GM12878 (cell line): ENCODE measurements around the gene SIK3. TPM values are rescaled to one million over a fixed set of nuclear protein-coding genes. Genes with fewer than 3 reads are reported as not detected.

Source experiments
- ATAC-seq: fragments of 200-7000 bp; cut with Tn5 transposase; 3 replicates; pipeline ENCODE4 v1.9.1; 2020; ENCODE audit warnings: mild to moderate bottlenecking, moderate library complexity
- BruUV-seq: library from RNA; stranded (reverse); fragments of 400-500 nt; replicated peaks from 2 replicates; lab custom pipeline; 2021; lab: Mats Ljungman, UMichigan
- CTCF ChIA-PET: fragments of 300-600 bp; sonication (Branson Sonifier 250); formaldehyde crosslinking; extraction: SDS; loops from one replicate; lab custom pipeline; 2021; ENCODE audit warnings: inconsistent platforms; lab: Yijun Ruan, JAX
- POLR2A ChIA-PET: fragments of 350-600 bp; formaldehyde crosslinking; extraction: SDS; loops from one replicate; lab custom pipeline; 2021; ENCODE audit warnings: inconsistent platforms; lab: Charles Lee
- RAD21 ChIA-PET: fragments of 300-600 bp; sonication (Branson Sonifier 250); formaldehyde crosslinking; loops from one replicate; lab custom pipeline; 2023; ENCODE audit warnings: antibody characterized with exemption; ENCODE audit not compliant: unreplicated experiment; lab: Charles Lee
- SMC1A ChIA-PET: fragments of 300-600 bp; sonication (Branson Sonifier 250); formaldehyde crosslinking; loops from one replicate; lab custom pipeline; 2023; ENCODE audit not compliant: unreplicated experiment, uncharacterized antibody; lab: Charles Lee
- DNase-seq: peaks from one replicate; pipeline ENCODE4 v3.0.0-alpha.2; 2011; ENCODE audit warnings: low read depth, low spot score
- FAIRE-seq: peaks from 3 replicates; lab custom pipeline; 2011; peaks lifted over from hg19 to GRCh38; lab: Jason Lieb, UNC
- H2AFZ ChIP-seq: 2 replicates; pipeline ENCODE4 v1.6.0; 2011; ENCODE audit warnings: low read depth, low read length, control low read depth; ENCODE audit not compliant: control insufficient read depth
- H3K27ac ChIP-seq: 2 replicates; pipeline ENCODE4 v1.5.1; 2011; ENCODE audit warnings: control low read depth; ENCODE audit not compliant: control insufficient read depth, insufficient read depth
- H3K27me3 ChIP-seq, 2 experiments: replicated peaks in 1 of 2; 2 replicates each; pipeline versions ENCODE4 v1.6.0 to v1.6.1; 2011; ENCODE audit warnings: low read length in 1 of 2; ENCODE audit not compliant: control insufficient read depth in 2 of 2, insufficient read depth in 2 of 2
- H3K36me3 ChIP-seq, 2 experiments: 2 replicates each; pipeline ENCODE4 v1.5.1; 2011; ENCODE audit warnings: low read length in 1 of 2; ENCODE audit not compliant: control insufficient read depth in 2 of 2, insufficient read depth in 2 of 2
- H3K4me1 ChIP-seq: 2 replicates; pipeline ENCODE4 v1.6.1; 2011; ENCODE audit warnings: mild to moderate bottlenecking, low read length, moderate library complexity, mixed read lengths; ENCODE audit not compliant: control insufficient read depth, insufficient read depth
- H3K4me2 ChIP-seq: 2 replicates; pipeline ENCODE4 v1.6.0; 2011; ENCODE audit warnings: control low read depth; ENCODE audit not compliant: control insufficient read depth, insufficient read depth
- H3K4me3 ChIP-seq: fragments of 200-600 bp; sonication (generic); 2 replicates; pipeline ENCODE4 v1.5.1; 2016
- H3K79me2 ChIP-seq: 2 replicates; pipeline ENCODE4 v1.6.0; 2011; ENCODE audit warnings: low read length; ENCODE audit not compliant: control insufficient read depth, insufficient read depth
- H3K9ac ChIP-seq: 2 replicates; pipeline ENCODE4 v1.8.0; 2011; ENCODE audit warnings: low read length, control low read depth, mixed read lengths; ENCODE audit not compliant: control insufficient read depth, insufficient read depth
- H3K9me3 ChIP-seq: replicated peaks from 3 replicates; pipeline ENCODE4 v1.5.1; 2011; ENCODE audit warnings: mild to moderate bottlenecking, low read length; ENCODE audit not compliant: control insufficient read depth, insufficient read depth
- H4K20me1 ChIP-seq: 2 replicates; pipeline ENCODE4 v1.6.0; 2011; ENCODE audit not compliant: control insufficient read depth, insufficient read depth
- HCFC1 ChIP-seq: fragments of 150-350 bp; IDR thresholded peaks from 2 replicates; pipeline ENCODE4 v1.6.1; 2014; ENCODE audit warnings: low read length
- IKZF1 ChIP-seq: fragments of 450-650 bp; conservative IDR thresholded peaks from 2 replicates; pipeline ENCODE4 v1.6.1; 2017; ENCODE audit warnings: antibody characterized with exemption, mild to moderate bottlenecking
- MEF2A ChIP-seq: IDR thresholded peaks from 2 replicates; pipeline ENCODE4 v1.6.1; 2011; ENCODE audit warnings: low read depth, mild to moderate bottlenecking, low read length, moderate library complexity; ENCODE audit not compliant: insufficient read depth
- NFYB ChIP-seq: IDR thresholded peaks from 2 replicates; pipeline ENCODE4 v1.6.1; 2011; ENCODE audit warnings: low read depth, mild to moderate bottlenecking, low read length, improper control_type of control experiment, moderate library complexity; ENCODE audit not compliant: insufficient read depth
- RELA ChIP-seq: fragments of 450-650 bp; IDR thresholded peaks from 2 replicates; pipeline ENCODE4 v1.8.0; 2014; ENCODE audit warnings: borderline replicate concordance; ENCODE audit not compliant: partially characterized antibody
- SMAD1 ChIP-seq: fragments of 450-650 bp; IDR thresholded peaks from 2 replicates; pipeline ENCODE4 v1.6.1; 2018; ENCODE audit warnings: mild to moderate bottlenecking, low read depth; ENCODE audit not compliant: partially characterized antibody
- STAT3 ChIP-seq: IDR thresholded peaks from 2 replicates; pipeline ENCODE4 v1.6.1; 2011; ENCODE audit warnings: low read depth, low read length, improper control_type of control experiment
- ZNF217 ChIP-seq: fragments of 450-650 bp; IDR thresholded peaks from 2 replicates; pipeline ENCODE4 v1.6.1; 2017; ENCODE audit warnings: antibody characterized with exemption, mild to moderate bottlenecking
- WGBS: methylation state at CpG from one replicate; pipeline ENCODE4 v1.1.6; 2016; ENCODE audit warnings: low lambda C conversion rate; ENCODE audit not compliant: insufficient replicate concordance, insufficient coverage; ENCODE audit errors: missing lambda C conversion rate; 5-methylcytosine and 5-hydroxymethylcytosine counted together
- in situ Hi-C: fragments of 300-500 bp; cut with MboI; formaldehyde crosslinking; loops from 9 replicates; pipeline ENCODE4 v1.14.3; 2018; ENCODE audit warnings: mixed read lengths
- intact Hi-C: fragments of 100-400 bp; cut with micrococcal nuclease; formaldehyde crosslinking; loops from one replicate; pipeline ENCODE4 v1.14.2; 2022; ENCODE audit not compliant: unreplicated experiment
- polyA plus RNA-seq, 11 experiments: library from polyadenylated mRNA; depleted of rRNA in 4 of 11; unstranded in 6 of 11; stranded (reverse) in 5 of 11; fragments of >200 nt; fragmentation: Nextera tagmentation in 4 of 11; fragmentation: Illumina TruSeq in 1 of 11; extraction: Ambion mirVana in 4 of 11; extraction: Trizol in 1 of 11; gene quantifications; 1 replicate in 1 of 11; 2 replicates in 10 of 11; pipeline versions ENCODE4 v1.2.1 to v1.2.3, GENCODE V29; 2011 to 2016; ENCODE audit warnings: inconsistent platforms in 2 of 11, missing spikeins in 2 of 11, low read depth in 1 of 11
- total RNA-seq, 4 experiments: library from RNA; depleted of rRNA in 3 of 4; stranded (reverse); fragments of >200 nt in 3 of 4; fragmentation: Illumina TruSeq in 1 of 4; extraction: Trizol in 1 of 4; gene quantifications; 2 replicates each; pipeline versions ENCODE4 v1.2.1 to v1.2.3, GENCODE V29; 2013 to 2021
- TF ChIP-seq, protein P1 (sequence below): fragments of 450-650 bp; IDR thresholded peaks from 2 replicates; pipeline ENCODE4 v1.6.1; 2017; ENCODE audit warnings: mild to moderate bottlenecking
- TF ChIP-seq, protein P2 (sequence below): fragments of 450-650 bp; formaldehyde crosslinking; IDR thresholded peaks from 2 replicates; pipeline ENCODE4 v1.4.0; 2020; ENCODE audit warnings: mild to moderate bottlenecking, moderate library complexity
- TF ChIP-seq, protein P3 (sequence below): IDR thresholded peaks from 2 replicates; pipeline ENCODE4 v1.6.1; 2012; ENCODE audit warnings: low read depth, low read length, improper control_type of control experiment
- TF ChIP-seq, protein P4 (sequence below): fragments of 450-650 bp; formaldehyde crosslinking; IDR thresholded peaks from 2 replicates; pipeline ENCODE4 v1.5.0; 2022; ENCODE audit warnings: mild to moderate bottlenecking, missing genetic modification characterization
- TF ChIP-seq, protein P5 (sequence below): IDR thresholded peaks from 2 replicates; pipeline ENCODE4 v1.6.1; 2012; ENCODE audit warnings: low read length, inconsistent platforms

SIK3 gene
- total and polyA plus RNA-seq, 10 of the 15 experiments (the other 5 are each of a cell fraction or from before 2014, with no cell fraction given), result 2.5 to 31.9 (median 11.1) TPM

DNA sequence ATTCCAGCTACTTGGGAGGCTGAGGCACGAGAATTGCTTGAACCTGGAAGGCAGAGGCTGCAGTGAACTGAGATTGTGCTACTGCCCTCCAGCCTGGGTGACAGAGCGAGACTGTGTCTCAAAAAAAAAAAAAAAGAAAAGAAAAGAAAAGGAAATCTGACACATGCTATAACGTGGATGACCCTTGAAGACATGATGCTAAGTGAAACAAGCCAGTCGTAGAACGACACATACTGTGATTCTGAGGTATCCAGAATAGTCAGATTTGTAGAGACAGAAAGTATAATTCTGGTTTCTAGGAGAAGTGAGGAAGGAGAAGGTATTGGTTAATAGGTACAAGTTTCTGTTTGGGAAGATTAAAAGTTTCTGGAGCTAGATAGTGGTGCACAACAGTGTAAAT, 299.9 kb downstream of the SIK3 start:
- intact Hi-C loops (no loop called here), in situ Hi-C loops (no loop called here)
- Histone ChIP-seq H3K36me3 (no peaks in the 10 kb centered on the region), H3K4me3 (no peak overlapping the region), H3K9ac (no peak overlapping the region), H3K27ac (no peak overlapping the region), H3K79me2 (no peaks in the 10 kb centered on the region), H2AFZ (no peak overlapping the region), H3K4me1 (no peaks in the 10 kb centered on the region), H4K20me1 (no peaks in the 10 kb centered on the region), H3K4me2 (no peak overlapping the region), H3K27me3 (no peaks in the 10 kb centered on the region; a peak in 2 of 4 replicates), H3K9me3 (no peaks in the 10 kb centered on the region)
- RAD21 ChIA-PET, result no interaction called here
- WGBS, result 2% methylated on average over 4 of the region's 5 CpGs
- CTCF ChIA-PET, result interaction anchor here (0.5 kb wide), 1 partner anchor 64 kb away, joined by 4 read pairs; no protein-coding TSS in a partner anchor
- POLR2A ChIA-PET, result interaction anchor here (1.5 kb wide), 1 partner anchor 10 kb away, joined by 3 read pairs; no protein-coding TSS in a partner anchor
- FAIRE-seq, result no peak
- no peak for ATAC-seq
- SMC1A ChIA-PET, result no interaction called here
- no TSS peak for BruUV-seq
- no peak for DNase-seq
- TF ChIP-seq IKZF1, result no peak
- no peak for TF ChIP-seq STAT3
- TF ChIP-seq, protein P1, sequence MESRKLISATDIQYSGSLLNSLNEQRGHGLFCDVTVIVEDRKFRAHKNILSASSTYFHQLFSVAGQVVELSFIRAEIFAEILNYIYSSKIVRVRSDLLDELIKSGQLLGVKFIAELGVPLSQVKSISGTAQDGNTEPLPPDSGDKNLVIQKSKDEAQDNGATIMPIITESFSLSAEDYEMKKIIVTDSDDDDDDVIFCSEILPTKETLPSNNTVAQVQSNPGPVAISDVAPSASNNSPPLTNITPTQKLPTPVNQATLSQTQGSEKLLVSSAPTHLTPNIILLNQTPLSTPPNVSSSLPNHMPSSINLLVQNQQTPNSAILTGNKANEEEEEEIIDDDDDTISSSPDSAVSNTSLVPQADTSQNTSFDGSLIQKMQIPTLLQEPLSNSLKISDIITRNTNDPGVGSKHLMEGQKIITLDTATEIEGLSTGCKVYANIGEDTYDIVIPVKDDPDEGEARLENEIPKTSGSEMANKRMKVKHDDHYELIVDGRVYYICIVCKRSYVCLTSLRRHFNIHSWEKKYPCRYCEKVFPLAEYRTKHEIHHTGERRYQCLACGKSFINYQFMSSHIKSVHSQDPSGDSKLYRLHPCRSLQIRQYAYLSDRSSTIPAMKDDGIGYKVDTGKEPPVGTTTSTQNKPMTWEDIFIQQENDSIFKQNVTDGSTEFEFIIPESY, result no peak
- TF ChIP-seq, protein P2, sequence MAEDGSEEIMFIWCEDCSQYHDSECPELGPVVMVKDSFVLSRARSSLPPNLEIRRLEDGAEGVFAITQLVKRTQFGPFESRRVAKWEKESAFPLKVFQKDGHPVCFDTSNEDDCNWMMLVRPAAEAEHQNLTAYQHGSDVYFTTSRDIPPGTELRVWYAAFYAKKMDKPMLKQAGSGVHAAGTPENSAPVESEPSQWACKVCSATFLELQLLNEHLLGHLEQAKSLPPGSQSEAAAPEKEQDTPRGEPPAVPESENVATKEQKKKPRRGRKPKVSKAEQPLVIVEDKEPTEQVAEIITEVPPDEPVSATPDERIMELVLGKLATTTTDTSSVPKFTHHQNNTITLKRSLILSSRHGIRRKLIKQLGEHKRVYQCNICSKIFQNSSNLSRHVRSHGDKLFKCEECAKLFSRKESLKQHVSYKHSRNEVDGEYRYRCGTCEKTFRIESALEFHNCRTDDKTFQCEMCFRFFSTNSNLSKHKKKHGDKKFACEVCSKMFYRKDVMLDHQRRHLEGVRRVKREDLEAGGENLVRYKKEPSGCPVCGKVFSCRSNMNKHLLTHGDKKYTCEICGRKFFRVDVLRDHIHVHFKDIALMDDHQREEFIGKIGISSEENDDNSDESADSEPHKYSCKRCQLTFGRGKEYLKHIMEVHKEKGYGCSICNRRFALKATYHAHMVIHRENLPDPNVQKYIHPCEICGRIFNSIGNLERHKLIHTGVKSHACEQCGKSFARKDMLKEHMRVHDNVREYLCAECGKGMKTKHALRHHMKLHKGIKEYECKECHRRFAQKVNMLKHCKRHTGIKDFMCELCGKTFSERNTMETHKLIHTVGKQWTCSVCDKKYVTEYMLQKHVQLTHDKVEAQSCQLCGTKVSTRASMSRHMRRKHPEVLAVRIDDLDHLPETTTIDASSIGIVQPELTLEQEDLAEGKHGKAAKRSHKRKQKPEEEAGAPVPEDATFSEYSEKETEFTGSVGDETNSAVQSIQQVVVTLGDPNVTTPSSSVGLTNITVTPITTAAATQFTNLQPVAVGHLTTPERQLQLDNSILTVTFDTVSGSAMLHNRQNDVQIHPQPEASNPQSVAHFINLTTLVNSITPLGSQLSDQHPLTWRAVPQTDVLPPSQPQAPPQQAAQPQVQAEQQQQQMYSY (CRISPR knock-in tag), result no peak
- no peak for TF ChIP-seq NFYB
- no peak for TF ChIP-seq HCFC1
- TF ChIP-seq, protein P3, sequence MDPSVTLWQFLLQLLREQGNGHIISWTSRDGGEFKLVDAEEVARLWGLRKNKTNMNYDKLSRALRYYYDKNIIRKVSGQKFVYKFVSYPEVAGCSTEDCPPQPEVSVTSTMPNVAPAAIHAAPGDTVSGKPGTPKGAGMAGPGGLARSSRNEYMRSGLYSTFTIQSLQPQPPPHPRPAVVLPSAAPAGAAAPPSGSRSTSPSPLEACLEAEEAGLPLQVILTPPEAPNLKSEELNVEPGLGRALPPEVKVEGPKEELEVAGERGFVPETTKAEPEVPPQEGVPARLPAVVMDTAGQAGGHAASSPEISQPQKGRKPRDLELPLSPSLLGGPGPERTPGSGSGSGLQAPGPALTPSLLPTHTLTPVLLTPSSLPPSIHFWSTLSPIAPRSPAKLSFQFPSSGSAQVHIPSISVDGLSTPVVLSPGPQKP, result no peak
- no peak for TF ChIP-seq RELA
- no peak for TF ChIP-seq ZNF217
- TF ChIP-seq, protein P4, sequence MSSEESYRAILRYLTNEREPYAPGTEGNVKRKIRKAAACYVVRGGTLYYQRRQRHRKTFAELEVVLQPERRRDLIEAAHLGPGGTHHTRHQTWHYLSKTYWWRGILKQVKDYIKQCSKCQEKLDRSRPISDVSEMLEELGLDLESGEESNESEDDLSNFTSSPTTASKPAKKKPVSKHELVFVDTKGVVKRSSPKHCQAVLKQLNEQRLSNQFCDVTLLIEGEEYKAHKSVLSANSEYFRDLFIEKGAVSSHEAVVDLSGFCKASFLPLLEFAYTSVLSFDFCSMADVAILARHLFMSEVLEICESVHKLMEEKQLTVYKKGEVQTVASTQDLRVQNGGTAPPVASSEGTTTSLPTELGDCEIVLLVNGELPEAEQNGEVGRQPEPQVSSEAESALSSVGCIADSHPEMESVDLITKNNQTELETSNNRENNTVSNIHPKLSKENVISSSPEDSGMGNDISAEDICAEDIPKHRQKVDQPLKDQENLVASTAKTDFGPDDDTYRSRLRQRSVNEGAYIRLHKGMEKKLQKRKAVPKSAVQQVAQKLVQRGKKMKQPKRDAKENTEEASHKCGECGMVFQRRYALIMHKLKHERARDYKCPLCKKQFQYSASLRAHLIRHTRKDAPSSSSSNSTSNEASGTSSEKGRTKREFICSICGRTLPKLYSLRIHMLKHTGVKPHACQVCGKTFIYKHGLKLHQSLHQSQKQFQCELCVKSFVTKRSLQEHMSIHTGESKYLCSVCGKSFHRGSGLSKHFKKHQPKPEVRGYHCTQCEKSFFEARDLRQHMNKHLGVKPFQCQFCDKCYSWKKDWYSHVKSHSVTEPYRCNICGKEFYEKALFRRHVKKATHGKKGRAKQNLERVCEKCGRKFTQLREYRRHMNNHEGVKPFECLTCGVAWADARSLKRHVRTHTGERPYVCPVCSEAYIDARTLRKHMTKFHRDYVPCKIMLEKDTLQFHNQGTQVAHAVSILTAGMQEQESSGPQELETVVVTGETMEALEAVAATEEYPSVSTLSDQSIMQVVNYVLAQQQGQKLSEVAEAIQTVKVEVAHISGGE (CRISPR knock-in tag), result no peak
- TF ChIP-seq, protein P5, sequence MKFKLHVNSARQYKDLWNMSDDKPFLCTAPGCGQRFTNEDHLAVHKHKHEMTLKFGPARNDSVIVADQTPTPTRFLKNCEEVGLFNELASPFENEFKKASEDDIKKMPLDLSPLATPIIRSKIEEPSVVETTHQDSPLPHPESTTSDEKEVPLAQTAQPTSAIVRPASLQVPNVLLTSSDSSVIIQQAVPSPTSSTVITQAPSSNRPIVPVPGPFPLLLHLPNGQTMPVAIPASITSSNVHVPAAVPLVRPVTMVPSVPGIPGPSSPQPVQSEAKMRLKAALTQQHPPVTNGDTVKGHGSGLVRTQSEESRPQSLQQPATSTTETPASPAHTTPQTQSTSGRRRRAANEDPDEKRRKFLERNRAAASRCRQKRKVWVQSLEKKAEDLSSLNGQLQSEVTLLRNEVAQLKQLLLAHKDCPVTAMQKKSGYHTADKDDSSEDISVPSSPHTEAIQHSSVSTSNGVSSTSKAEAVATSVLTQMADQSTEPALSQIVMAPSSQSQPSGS, result no peak
- TF ChIP-seq SMAD1, result no peak
- TF ChIP-seq MEF2A, result no peak
